Activated CD4-positive, alpha-beta T cell treated with anti-CD3 and anti-CD28 coated beads, Interleukin-2, amount 50 U/mL, for 24 hours (primary cell): Measurements from ENCODE around the gene TOGARAM1.

Source experiments
- DNase-seq, 2 donors: peaks; one replicate each; pipeline ENCODE4 v3.0.0-alpha.2; 2020; ENCODE audit warnings: low read depth in 1 of 2, low spot score in 1 of 2

TOGARAM1 gene

GRCh38 chr14:44963044-44963528, 1.1 kb downstream of the TOGARAM1 start:
- no peak for DNase-seq

GRCh38 chr14:44963775-44964380, 1.9 kb downstream of the TOGARAM1 start:
- no peak for DNase-seq

GRCh38 chr14:44966601-44967336, 4.8 kb downstream of the TOGARAM1 start:
- DNase-seq, result no peak

- no peak for DNase-seq
Observed at GRCh38 chr14:44968714-44969113, 6.7 kb downstream of the TOGARAM1 start.

DNA sequence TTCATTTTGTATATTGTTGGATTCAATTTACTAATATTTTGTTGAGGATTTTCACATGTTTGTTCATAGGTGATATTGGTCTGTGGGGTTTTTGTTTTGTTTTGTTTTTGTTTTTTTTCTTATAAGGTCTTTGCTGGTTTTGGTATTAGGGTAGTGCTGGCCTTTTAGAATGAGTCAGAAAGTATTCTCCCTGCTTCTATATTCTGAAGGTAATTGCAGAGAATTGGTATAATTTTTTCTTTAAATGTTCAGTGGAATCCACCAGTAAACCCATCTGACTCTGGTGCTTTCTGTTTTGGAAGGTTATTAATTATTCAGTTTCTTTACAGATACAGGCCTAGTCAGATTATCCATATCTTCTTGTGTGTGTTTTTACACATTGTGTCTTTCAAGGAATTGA, 8.9 kb downstream of the TOGARAM1 start:
- no peak for DNase-seq

DNA sequence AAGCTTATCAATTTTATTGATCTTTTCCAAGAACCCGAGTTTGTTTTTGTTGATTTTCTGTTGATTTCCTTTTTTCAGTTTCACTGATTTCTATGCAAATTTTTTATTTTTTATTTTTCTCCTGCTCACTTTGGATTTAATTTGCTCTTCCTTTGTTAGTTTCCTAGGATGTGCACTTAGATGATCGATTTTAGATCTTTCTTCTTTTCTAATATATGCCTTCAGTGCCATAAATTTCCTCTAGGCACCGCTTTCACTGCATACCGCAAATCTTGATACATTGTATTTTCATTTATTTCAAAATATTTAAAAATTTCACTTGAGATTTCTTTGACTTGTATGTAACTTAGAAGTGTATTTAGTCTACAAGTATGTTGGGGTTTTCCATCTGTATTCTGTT, 9.5 kb downstream of the TOGARAM1 start:
- DNase-seq, result no peak

GRCh38 chr14:44979273-44979672, 17.3 kb downstream of the TOGARAM1 start:
- DNase-seq, result no peak

DNA sequence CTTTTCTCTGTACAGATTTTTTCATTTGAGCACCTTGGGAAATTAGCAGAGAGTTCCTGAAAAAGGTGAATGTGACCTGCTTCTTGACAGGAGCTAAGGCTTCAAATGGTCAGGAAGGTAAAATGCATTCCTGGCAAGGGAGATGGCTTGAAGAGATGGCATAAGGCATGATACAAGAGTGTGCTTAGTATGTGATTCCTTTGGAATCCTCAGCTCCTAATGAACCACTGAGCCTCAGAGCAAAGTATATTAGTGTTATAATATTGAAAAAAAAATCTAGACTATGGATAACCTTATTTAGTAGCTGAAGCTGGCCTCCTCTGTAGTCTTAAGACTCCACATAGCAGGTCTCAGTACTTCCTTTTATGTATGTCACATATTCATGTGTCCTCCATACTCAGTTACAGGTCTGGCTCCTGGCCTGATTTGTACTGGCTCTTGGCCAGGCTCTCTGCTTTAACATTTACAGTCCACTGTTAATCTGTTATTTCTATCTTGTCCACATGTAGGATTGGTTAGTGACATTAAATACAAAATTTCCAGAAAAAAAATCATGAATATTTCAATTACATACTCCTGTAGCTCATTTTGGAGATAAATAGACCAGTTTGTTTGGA, 17.9 kb downstream of the TOGARAM1 start:
- DNase-seq, result no peak

- no peak for DNase-seq
Observed at GRCh38 chr14:44981198-44981597, 19.2 kb downstream of the TOGARAM1 start.

DNA sequence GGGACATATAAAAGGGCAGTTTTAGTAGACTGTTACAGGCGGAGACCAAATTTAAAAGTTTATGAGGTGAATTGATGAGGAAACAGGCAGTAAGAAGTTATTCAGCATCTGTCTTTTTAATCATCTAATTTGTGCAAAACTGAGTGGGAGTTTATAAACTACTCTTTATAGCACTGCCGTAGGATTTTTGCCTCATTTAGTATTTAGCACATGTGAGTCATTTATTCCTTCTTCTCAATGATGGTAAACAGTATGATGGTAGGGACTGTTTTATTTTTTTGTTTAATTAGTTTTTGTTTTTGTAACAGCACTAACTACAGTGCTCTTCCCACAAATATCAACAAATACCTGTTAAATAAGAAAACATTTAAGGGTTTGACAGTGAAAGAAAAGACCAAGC, 20.6 kb downstream of the TOGARAM1 start:
- DNase-seq, result no peak

DNA sequence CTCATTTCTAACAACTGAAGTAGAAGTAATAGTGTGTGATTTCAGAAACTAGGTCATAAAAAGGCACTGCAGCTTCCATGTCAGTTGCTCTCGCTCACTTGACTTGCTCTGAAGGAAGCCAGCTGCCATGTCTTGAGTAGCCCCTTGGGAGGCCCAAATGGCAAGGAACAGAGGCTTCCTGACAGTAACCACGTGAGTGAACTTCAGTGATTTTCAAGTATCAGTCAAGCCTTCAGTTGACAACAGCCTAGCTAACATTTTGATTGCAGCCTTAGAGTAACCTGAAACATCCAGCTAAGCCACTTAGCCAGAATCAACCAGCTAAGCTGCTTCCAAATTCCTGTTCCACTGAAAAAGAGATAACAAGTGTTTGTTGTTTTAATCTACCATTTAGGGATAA, 26.7 kb downstream of the TOGARAM1 start:
- no peak for DNase-seq

DNA sequence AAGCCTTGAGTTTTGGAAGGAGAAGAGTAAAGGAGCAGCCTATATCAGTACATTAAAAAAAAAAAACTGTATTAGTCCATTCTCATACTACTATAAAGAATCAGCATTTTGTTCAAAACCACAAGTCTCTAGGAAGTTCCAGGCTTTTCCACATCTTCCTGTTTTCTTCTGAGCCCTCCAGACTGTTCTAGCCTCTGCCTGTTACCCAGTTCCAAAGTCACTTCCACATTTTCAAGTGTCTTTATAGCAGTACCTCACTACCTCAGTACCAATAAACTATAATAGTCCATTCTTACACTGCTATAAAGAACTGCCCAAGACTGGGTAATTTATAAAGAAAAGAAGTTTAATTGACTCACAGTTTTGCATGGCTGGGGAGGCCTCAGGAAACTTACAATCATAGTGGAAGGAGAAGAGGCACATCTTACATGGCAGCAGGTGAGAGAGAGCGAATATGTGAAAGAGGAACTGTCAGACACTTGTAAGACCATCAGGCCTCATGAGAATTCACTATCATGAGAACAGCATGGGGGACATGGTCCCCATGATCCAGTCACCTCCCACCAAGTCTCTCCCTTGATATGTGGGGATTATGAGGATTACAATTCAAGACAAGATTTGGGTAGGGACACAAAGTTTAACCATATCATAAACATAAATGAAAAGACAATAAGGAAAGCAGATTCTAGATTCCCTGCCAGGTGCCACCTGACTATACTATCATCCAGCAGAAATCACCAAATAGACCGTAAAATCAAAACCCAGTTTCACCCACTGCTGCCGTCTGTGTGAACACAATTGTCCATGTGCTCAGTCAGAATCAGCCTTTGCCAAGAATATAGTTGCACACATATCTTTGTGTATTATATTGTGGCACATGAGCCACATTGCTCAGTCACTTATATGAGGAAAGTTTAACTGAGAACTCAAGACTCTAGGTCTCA, 27.8 kb downstream of the TOGARAM1 start:
- DNase-seq, result no peak

- DNase-seq, result no peak
Observed at GRCh38 chr14:44990533-44990932, 28.5 kb downstream of the TOGARAM1 start.

DNA sequence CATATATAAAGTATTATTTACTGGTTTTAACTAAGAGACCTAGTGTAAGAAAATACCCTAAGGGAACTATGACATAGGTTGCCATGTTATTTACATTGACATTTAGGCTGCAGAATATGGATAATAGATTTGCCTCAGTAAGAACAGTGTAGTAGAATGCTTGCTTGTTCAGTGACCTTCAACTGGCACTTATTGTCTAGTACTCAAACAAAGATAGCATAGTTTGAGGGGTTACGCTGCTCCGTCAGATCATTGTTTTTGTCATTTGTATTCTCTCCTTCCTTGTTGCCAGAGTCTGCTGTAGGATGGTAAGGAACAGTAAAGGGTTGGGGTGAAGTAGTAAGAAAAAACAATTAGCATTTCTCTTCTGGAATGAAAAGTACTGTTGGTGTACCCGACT, 33.2 kb downstream of the TOGARAM1 start:
- DNase-seq, result no peak

GRCh38 chr14:44995770-44996294, 33.8 kb downstream of the TOGARAM1 start:
- DNase-seq, result no peak

DNA sequence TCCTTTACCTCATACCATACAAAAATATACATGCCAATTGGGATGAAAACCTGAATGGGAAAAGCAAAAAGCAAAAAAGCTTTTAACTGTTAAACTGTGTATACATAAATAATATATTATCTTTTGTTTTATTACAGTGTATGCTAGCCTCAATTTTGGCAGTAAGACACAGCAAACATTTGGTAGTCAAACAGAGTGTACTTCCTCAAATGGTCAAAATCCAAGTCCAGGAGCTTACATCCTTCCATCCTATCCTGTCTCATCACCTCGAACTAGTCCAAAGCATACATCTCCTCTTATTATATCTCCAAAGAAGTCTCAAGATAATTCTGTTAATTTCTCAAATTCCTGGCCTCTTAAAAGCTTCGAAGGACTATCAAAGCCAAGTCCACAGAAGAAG, 41.9 kb downstream of the TOGARAM1 start:
- no peak for DNase-seq

DNA sequence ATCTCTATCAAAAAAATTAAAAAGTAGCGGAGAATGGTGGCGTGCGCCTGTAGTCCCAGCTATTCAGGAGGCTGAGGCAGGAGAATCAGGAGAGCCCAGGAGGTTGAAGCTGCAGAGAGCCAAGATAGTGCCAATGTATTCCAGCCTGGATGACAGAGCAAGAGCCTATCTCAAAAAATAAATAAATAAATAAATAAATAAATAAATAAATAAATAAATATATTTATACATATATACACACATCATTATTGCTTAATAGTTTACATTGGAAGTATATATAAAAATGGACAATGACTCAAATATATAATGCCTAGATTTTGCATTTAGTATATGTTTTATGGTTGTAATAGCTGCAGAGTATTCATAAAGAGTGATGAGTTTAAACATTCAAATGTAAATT, 53.1 kb downstream of the TOGARAM1 start:
- no peak for DNase-seq

- DNase-seq, result no peak
Observed at GRCh38 chr14:45028107-45028626, 66.2 kb downstream of the TOGARAM1 start.

DNA sequence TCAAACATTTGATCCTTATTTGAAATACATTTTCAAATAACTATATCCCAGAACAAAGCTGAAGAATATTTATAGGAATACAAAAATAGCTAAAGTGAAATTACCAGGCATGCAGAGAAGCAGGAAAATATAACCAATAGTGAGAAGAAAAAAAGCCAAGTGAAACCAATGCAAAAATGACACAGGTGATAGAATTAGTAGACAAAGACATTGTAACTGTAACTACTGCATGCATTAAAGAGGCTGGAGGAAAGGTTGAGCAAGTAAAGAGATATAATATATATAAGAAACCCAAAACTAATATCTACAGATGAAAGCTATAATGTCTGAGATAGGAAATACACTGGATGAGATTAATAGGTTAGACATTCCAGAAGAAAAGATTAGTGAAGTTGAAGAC, 72.7 kb downstream of the TOGARAM1 start:
- DNase-seq, result no peak

- no peak for DNase-seq
Observed at GRCh38 chr14:45038256-45038655, 76.3 kb downstream of the TOGARAM1 start.

DNA sequence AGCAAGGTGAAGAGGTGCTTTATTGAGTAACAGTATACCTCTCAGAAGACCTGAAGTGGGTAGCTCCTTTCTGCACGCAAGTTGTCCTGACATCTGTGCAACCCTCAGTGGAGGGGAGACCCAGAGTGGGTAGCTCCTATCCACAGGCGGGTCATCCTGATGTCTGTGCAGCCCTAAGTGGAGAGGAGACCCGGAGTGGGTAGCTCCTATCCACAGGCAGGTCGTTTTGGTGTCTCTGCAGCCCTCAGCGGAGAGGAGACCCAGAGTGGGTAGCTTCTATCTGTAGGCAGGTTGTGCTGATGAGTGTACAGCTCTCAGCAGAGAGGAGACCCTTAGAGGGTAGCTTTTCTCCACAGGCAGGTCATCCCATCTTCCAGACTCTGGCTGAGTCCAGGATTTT, 76.9 kb downstream of the TOGARAM1 start:
- DNase-seq, result no peak
